Measurements from ENCODE around the gene OTUD1. TPM values are rescaled to one million over a fixed set of nuclear protein-coding genes. Genes with fewer than 3 reads are reported as not detected.

Gene OTUD1
- total RNA-seq, 1 experiment from 2014 or later = 3.8 TPM

- H3K27me3 ChIP-seq (ENCODE audit: insufficient read depth, low read length) = no peaks in the 10 kb centered on the region
- Mint-ChIP-seq H3K27ac (no peak overlapping the region), H3K36me3 (ENCODE audit: insufficient read depth in 1 of 3, low read depth in 3 of 3) (peaks cover 0 to 4% (median 0%) of the 10 kb centered on the region in 3 experiments; a peak in 1 of 7 replicates), H3K4me3 (no peak overlapping the region), H3K27me3 (ENCODE audit: low read depth) (no peaks in the 10 kb centered on the region), H3K4me1 (no peaks in the 10 kb centered on the region), H3K9me3 (no peaks in the 10 kb centered on the region)
- H2BK5ac ChIP-seq (ENCODE audit: insufficient read length, low read length) = no peak overlapping the region
- DNase-seq = no peak
- H3K14ac ChIP-seq (ENCODE audit: insufficient read depth, low read length) = no peak overlapping the region
- no peak overlapping the region for H2AK5ac ChIP-seq (ENCODE audit: insufficient read length, low read length)
- TF ChIP-seq CTCF (conservative IDR thresholded peaks at IDR 0.05) = no peak
- H3K27ac ChIP-seq (ENCODE audit: insufficient read length, low read depth, low read length) = no peak overlapping the region
- H4K5ac ChIP-seq (ENCODE audit: insufficient read length, low read depth, low read length) = no peak overlapping the region
- no peak overlapping the region for H2BK12ac ChIP-seq (ENCODE audit: insufficient read length, low read depth, low read length)
- no peak overlapping the region for H2BK20ac ChIP-seq (ENCODE audit: low read depth, low read length, poor library complexity, severe bottlenecking)
- no peaks in the 10 kb centered on the region for H3K9me3 ChIP-seq (ENCODE audit: control insufficient read depth, low read depth, low read length)
- no peaks in the 10 kb centered on the region for H3K23me2 ChIP-seq (ENCODE audit: insufficient read length, low read depth, low read length, poor library complexity, severe bottlenecking)
- H4K20me1 ChIP-seq (ENCODE audit: control insufficient read depth, insufficient read depth, insufficient read length) = no peaks in the 10 kb centered on the region
- no peak overlapping the region for H3K4ac ChIP-seq (ENCODE audit: low read depth, low read length)
- no peaks in the 10 kb centered on the region for H3K4me1 ChIP-seq (ENCODE audit: insufficient read depth, low read length)
- H2BK120ac ChIP-seq (ENCODE audit: low read depth, low read length, poor library complexity, severe bottlenecking) = no peak overlapping the region
- H3K18ac ChIP-seq (ENCODE audit: insufficient read length, low read depth, low read length) = no peak overlapping the region
- H2BK15ac ChIP-seq (ENCODE audit: low read depth, low read length) = no peak overlapping the region
- no peak overlapping the region for H3K56ac ChIP-seq (ENCODE audit: insufficient read length, low read depth, low read length)
- H4K91ac ChIP-seq (ENCODE audit: insufficient read length, low read depth, low read length) = no peak overlapping the region
- H3T11ph ChIP-seq (ENCODE audit: low read length) = no peak overlapping the region
- H3K23ac ChIP-seq (ENCODE audit: insufficient read length, low read depth, low read length) = no peak overlapping the region
- no peak overlapping the region for H3K4me2 ChIP-seq (ENCODE audit: insufficient read depth, insufficient read length, low read length)
- no peaks in the 10 kb centered on the region for H3K79me1 ChIP-seq (ENCODE audit: insufficient read depth, low read depth, low read length, poor library complexity, severe bottlenecking)
- no peak overlapping the region for H4K8ac ChIP-seq (replicated peaks; ENCODE audit: insufficient read length, low read depth, low read length)
- no peak overlapping the region for H2AFZ ChIP-seq (ENCODE audit: low read length)
- no CpG with 5 or more reads among the region's 7 CpGs for WGBS (ENCODE audit: extremely low coverage, insufficient read length, low lambda C conversion rate)
- H3K9ac ChIP-seq (ENCODE audit: extremely low read depth, insufficient read length, low read length) = no peak overlapping the region
- no peaks in the 10 kb centered on the region for H3K79me2 ChIP-seq (ENCODE audit: insufficient read depth, low read length)
Observed at GRCh38 chr10:23448802-23449570, 10.1 kb downstream of the OTUD1 start.
